Measurements from ENCODE around the gene GLYATL1. TPM values are rescaled to one million over a fixed set of nuclear protein-coding genes. Genes with fewer than 3 reads are reported as not detected.

GLYATL1 gene
- total RNA-seq, 8 experiments from 2014 or later: 0.71 to 4.5 (median 1.7) TPM; not detected in 1

DNA sequence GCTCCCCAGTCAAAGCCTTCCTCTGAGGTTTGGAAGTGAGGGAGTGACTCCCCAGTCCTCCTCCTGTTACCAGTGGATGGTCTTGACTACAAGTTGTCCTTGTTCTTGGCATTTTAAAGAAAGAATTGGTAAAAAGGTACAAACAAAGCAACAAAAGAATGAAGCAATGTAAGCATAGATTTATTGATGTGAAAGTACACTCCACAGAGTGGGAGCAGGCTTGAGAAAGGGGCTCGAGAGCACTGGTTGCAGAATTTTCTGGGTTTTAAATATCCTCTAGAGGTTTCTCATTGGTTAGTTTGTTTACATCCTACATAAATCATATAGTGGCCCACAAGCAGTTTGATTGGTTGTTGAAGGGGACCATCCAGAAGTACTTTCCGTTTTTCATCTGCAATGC, 22.7 kb upstream of the GLYATL1 start:
- WGBS, 10 experiments: 0 to 100% (median 60%) methylated on average over 1 to 2 of the region's 2 CpGs; no CpG with 5 or more reads in 3 of the 10 experiments
- in situ Hi-C loops (cut with MboI; ENCODE audit: low pct_unique_long_range_greater_than_20kb in 2 of 9, low sequenced_read_pairs in 9 of 9, unreplicated experiment in 9 of 9): loop anchor here in 2 of 9 experiments (25.0 kb wide), 2 partner anchors 146 to 254 kb away; no protein-coding TSS in a partner anchor

DNA sequence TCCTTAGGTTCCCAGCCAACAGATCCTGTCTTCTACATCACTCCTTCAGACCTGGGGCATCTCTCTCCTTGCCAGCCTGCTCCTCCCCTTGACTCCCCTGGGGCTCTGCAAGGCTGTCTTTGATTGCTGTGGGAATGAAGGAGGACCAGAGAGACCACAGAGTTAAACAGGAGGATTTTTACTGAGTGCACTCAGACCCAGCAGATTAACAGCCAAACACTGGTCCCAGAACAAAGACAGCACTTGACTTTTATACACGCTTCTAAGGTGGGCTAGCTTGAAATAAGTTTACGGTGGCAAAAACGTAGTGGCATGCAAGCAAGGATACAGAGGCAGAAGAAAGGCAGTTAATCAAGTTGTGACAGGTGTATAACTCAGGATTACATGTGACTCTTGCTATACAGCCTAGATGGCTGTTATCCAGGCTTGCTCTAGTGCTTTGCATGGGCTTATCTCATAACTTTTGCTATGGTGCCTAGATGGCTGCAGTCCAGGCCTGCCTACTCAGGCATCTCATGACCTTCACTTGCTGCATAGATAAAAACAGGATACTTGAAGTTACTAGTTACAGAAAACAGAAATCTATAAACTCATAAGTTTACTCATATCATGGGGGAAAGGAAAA, 22.0 kb upstream of the GLYATL1 start:
- no peak for ATAC-seq (replicated peaks in 6 of 8)
- H3K27ac ChIP-seq: no peak overlapping the region
- H3K4me3 ChIP-seq: no peak overlapping the region
- in situ Hi-C loops (cut with MboI; ENCODE audit: low pct_unique_long_range_greater_than_20kb in 2 of 9, low sequenced_read_pairs in 9 of 9, unreplicated experiment in 9 of 9): loop anchor here in 2 of 9 experiments (25.0 kb wide), 2 partner anchors 145 to 255 kb away; no protein-coding TSS in a partner anchor
- H3K4me1 ChIP-seq (replicated peaks in 1 of 2): no peaks in the 10 kb centered on the region
- WGBS, 10 experiments: 50 to 88% (median 79%) methylated on average over 2 to 3 of the region's 3 CpGs; no CpG with 5 or more reads in 4 of the 10 experiments

More for the DNA sequence above, 22.7 kb upstream of the GLYATL1 start:
- ATAC-seq (replicated peaks in 6 of 8): no peak
- Histone ChIP-seq H3K4me1 (replicated peaks in 1 of 2) (no peaks in the 10 kb centered on the region), H3K27ac (no peak overlapping the region), H3K4me3 (no peak overlapping the region)

DNA sequence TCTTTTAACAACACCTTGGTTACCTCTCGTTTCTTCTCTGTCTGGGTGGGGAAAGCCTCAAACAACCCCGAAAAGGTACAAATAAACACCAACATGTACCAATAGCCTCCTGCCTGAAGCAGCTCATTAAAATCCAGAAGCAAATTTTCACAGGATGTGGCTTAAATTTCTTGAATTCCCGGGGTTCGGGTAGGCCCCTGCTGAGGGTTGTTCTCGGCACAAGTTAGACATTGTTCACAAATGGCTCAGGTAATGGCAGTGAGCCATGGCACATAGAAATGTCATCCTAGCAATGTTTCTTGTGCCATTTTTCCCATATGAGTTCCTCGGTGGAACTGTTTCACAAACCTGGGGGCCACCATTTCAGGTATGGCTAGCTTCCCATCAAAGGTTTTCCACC, 19.7 kb upstream of the GLYATL1 start:
- Histone ChIP-seq H3K4me3 (no peak overlapping the region), H3K27ac (no peak overlapping the region), H3K4me1 (replicated peaks in 1 of 2) (no peaks in the 10 kb centered on the region)
- 14 to 92% (median 83%) methylated on average over 1 to 5 of the region's 6 CpGs; no CpG with 5 or more reads in 1 of the 10 experiments for WGBS, 10 experiments
- ATAC-seq (replicated peaks in 6 of 8): no peak
- in situ Hi-C loops (cut with MboI; ENCODE audit: low pct_unique_long_range_greater_than_20kb in 2 of 9, low sequenced_read_pairs in 9 of 9, unreplicated experiment in 9 of 9): loop anchor here in 2 of 9 experiments (25.0 kb wide), 2 partner anchors 143 to 257 kb away; no protein-coding TSS in a partner anchor

DNA sequence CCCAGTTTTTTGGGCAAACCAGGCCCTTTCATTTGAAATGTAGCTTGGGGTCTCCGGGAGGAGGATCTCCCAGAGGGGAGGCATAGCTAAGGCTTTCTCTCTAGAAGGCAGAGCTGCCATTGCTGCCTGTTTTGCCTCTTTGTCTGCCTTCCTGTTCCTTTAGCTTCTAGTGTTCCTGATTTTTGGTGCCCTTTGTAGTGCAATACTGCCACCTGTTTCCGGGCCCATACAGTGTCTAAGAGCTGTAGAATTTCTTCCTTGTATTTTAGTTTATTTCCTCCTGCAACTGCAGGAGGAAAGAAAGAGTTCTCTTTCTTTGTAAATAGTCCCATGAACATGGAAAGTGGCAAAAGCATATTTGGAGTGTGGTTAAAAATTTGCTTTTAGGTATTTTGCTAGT, 19.3 kb upstream of the GLYATL1 start:
- in situ Hi-C loops (cut with MboI; ENCODE audit: low pct_unique_long_range_greater_than_20kb in 2 of 9, low sequenced_read_pairs in 9 of 9, unreplicated experiment in 9 of 9): loop anchor here in 2 of 9 experiments (25.0 kb wide), 2 partner anchors 142 to 258 kb away; no protein-coding TSS in a partner anchor
- Histone ChIP-seq H3K4me3 (no peak overlapping the region), H3K4me1 (replicated peaks in 1 of 2) (no peaks in the 10 kb centered on the region), H3K27ac (no peak overlapping the region)
- WGBS, 10 experiments: 38 to 90% (median 77%) methylated on average over 1 to 2 of the region's 2 CpGs; no CpG with 5 or more reads in 5 of the 10 experiments
- no peak for ATAC-seq (replicated peaks in 6 of 8)

DNA sequence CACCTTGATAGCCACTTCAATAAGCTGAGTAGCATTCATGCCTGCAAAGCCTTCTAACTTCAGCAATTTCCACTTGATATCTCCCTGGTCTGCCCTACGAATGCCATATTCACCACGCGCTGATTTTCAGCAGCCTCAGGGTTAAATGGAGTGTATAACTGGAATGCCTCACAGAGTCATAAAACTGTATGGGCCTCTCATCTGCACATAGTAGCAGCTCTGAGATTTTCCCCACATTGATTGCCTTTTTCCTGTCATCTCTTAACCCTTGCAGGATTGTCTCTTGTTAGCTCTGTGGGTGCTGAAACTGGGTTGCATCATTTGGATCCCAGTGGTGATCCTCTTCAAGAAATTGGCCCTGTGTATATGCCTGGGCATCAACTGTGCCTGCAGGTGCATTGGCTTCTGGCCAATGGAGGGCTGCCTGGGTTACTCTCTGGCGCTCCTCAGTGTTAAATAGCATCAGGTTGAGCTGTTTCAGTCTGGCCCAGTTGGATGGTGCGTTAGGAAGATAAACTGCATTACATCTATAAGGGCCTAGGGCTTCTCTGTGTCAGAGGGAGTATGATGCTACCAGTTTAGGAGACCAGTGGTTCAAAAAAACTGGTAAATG, 17.4 kb upstream of the GLYATL1 start:
- Histone ChIP-seq H3K4me3 (no peak overlapping the region), H3K27ac (no peak overlapping the region), H3K4me1 (replicated peaks in 1 of 2) (no peaks in the 10 kb centered on the region)
- ATAC-seq (replicated peaks in 6 of 8): peak in 1 of 8 experiments; percentile 40
- in situ Hi-C loops (cut with MboI; ENCODE audit: low pct_unique_long_range_greater_than_20kb in 2 of 9, low sequenced_read_pairs in 9 of 9, unreplicated experiment in 9 of 9): loop anchor here in 2 of 9 experiments (25.0 kb wide), 2 partner anchors 140 to 260 kb away; no protein-coding TSS in a partner anchor
- WGBS, 10 experiments: 57 to 94% (median 79%) methylated on average over 2 to 5 of the region's 5 CpGs; no CpG with 5 or more reads in 2 of the 10 experiments

DNA sequence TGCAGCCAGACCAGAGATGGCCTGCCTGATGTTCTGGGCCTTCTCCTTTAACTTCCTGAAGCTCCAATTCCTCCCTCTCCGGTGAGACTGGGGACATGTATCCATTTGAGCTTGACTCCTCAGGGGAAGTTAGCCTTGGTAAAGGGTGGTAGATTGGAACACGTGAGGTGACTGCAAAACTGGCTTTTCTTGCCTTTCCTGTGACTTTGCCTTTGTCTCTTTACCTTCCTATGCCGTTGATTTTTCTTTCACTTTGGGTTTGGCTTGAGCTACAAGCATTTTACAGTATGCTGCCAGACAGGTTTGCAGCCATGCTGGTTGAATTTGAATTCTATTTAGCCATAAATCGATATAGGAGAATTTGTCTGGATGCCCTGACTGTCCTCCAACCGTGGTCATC, 16.8 kb upstream of the GLYATL1 start:
- Histone ChIP-seq H3K27ac (no peak overlapping the region), H3K4me3 (no peak overlapping the region), H3K4me1 (replicated peaks in 1 of 2) (no peaks in the 10 kb centered on the region)
- in situ Hi-C loops (cut with MboI; ENCODE audit: low pct_unique_long_range_greater_than_20kb in 2 of 9, low sequenced_read_pairs in 9 of 9, unreplicated experiment in 9 of 9): loop anchor here in 2 of 9 experiments (25.0 kb wide), 2 partner anchors 140 to 260 kb away; no protein-coding TSS in a partner anchor
- no peak for ATAC-seq (replicated peaks in 6 of 8)
- 0 to 100% (median 80%) methylated on average over 1 to 5 of the region's 5 CpGs; no CpG with 5 or more reads in 1 of the 10 experiments for WGBS, 10 experiments

DNA sequence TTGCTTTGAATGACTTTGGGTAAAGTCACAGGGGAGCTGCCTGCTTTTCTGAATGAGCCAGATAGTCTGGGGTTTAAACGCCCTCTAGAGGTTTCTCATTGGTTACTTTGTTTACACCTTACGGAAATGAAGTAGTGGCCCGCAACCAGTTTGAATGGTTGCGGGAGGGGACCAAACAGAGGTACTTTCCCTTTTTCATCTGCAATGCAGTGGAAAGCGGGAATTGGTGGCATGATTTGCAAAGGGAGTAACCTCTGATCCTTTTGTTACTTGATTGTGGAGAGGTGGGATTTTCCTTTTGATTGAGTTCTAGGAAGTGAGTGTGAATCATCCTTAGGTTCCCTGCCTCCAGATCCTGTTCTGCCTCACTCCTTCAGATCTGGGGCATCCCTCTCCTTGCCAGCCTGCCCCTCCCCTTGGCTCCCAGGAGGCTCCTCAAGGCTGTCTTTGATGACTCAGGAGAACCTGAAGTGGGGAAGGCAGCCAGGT, 15.9 kb upstream of the GLYATL1 start:
- ATAC-seq (replicated peaks in 6 of 8): peak; percentile 34 to 67 (median 47)
- 0 to 20% (median 4%) methylated on average over 1 to 5 of the region's 5 CpGs; no CpG with 5 or more reads in 3 of the 10 experiments for WGBS, 10 experiments

DNA sequence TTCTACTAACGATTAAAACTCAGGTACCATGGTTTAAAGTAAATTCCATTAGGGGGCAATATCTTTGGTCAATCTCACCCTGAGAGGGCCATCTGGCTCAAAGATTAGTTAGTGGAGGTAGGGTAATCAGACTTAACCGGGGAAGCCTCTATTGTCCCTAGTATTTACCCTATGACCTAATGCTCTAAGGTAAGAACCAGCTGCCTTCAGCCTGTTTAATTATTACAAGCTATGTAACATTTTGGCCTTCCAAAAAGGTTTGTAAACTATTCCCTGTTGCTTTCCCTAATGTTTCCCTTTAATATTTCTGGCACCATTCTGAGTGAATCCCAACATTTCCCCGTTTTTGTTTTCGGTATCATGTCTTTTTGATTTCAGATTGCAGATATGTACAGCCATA, 15.1 kb upstream of the GLYATL1 start:
- Histone ChIP-seq H3K4me3 (no peak overlapping the region), H3K4me1 (replicated peaks in 1 of 2) (peaks cover 6 to 10% of the 10 kb centered on the region in 2 donors), H3K27ac (no peak overlapping the region)
- WGBS, 10 experiments: 24 to 86% (median 68%) methylated on average over 1 to 4 of the region's 4 CpGs; no CpG with 5 or more reads in 1 of the 10 experiments
- no peak for ATAC-seq (replicated peaks in 6 of 8)
- in situ Hi-C loops (cut with MboI; ENCODE audit: low pct_unique_long_range_greater_than_20kb in 2 of 9, low sequenced_read_pairs in 9 of 9, unreplicated experiment in 9 of 9): loop anchor here in 2 of 9 experiments (25.0 kb wide), 2 partner anchors 138 to 262 kb away; no protein-coding TSS in a partner anchor

More for the DNA sequence above, 15.9 kb upstream of the GLYATL1 start:
- in situ Hi-C loops (cut with MboI; ENCODE audit: low pct_unique_long_range_greater_than_20kb in 2 of 9, low sequenced_read_pairs in 9 of 9, unreplicated experiment in 9 of 9): loop anchor here in 2 of 9 experiments (25.0 kb wide), 2 partner anchors 139 to 261 kb away; no protein-coding TSS in a partner anchor
- Histone ChIP-seq H3K27ac (no peak overlapping the region), H3K4me3 (no peak overlapping the region), H3K4me1 (replicated peaks in 1 of 2) (peaks cover 6 to 8% of the 10 kb centered on the region in 2 donors)

DNA sequence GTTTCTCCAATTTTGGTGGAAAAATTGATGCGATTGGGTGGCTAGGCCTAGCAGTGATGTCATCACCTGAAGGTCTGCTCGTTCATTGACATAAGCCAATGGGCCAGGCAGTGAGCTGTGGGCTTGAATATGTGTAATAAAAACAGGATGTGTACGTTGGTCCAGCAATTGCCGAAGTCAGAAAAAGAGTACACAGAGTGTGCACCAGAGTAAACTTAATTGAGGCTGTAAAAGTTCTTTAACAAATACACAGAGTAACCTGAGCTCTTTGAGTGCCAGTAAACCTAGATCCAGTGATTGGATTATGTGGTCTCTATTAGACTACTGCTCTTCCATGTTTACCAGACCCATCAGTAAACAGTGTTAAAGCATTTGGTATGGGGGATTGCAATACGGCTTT, 13.0 kb upstream of the GLYATL1 start:
- ATAC-seq (replicated peaks in 6 of 8): no peak
- H3K27ac ChIP-seq: no peak overlapping the region
- H3K4me1 ChIP-seq (replicated peaks in 1 of 2): peaks cover 6 to 10% of the 10 kb centered on the region in 2 donors
- in situ Hi-C loops (cut with MboI; ENCODE audit: low pct_unique_long_range_greater_than_20kb in 2 of 9, low sequenced_read_pairs in 9 of 9, unreplicated experiment in 9 of 9): no loop called here
- H3K4me3 ChIP-seq: no peak overlapping the region
- WGBS, 10 experiments: 0 to 100% (median 83%) methylated on average over 1 to 5 of the region's 5 CpGs

DNA sequence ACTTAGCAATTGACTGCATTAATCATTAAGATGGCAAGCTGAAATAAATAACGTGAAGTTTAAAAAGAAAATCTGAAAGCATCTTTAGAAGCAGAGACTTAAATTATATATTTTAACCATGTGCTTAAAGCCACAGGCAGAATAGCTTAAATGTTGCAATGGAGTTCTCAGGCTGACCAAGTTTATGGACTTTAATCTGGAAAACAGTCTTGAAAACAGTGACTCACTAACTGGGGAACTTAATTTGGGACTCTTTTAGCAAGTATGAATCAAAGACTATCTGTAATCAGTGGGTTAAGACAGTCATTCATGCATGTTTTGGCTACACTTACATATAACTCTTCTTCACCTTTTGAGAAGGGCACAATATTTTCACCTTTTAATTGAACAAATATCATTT, 12.6 kb upstream of the GLYATL1 start:
- peak in 2 of 8 experiments; percentile 6 for ATAC-seq (replicated peaks in 6 of 8)
- no peak overlapping the region for H3K4me3 ChIP-seq
- in situ Hi-C loops (cut with MboI; ENCODE audit: low pct_unique_long_range_greater_than_20kb in 2 of 9, low sequenced_read_pairs in 9 of 9, unreplicated experiment in 9 of 9): no loop called here
- no peak overlapping the region for H3K27ac ChIP-seq
- WGBS, 10 experiments: 0 to 100% (median 89%) methylated on average over 1 of the region's 1 CpG; no CpG with 5 or more reads in 3 of the 10 experiments
- H3K4me1 ChIP-seq (replicated peaks in 1 of 2): peaks cover 6 to 10% of the 10 kb centered on the region in 2 donors

DNA sequence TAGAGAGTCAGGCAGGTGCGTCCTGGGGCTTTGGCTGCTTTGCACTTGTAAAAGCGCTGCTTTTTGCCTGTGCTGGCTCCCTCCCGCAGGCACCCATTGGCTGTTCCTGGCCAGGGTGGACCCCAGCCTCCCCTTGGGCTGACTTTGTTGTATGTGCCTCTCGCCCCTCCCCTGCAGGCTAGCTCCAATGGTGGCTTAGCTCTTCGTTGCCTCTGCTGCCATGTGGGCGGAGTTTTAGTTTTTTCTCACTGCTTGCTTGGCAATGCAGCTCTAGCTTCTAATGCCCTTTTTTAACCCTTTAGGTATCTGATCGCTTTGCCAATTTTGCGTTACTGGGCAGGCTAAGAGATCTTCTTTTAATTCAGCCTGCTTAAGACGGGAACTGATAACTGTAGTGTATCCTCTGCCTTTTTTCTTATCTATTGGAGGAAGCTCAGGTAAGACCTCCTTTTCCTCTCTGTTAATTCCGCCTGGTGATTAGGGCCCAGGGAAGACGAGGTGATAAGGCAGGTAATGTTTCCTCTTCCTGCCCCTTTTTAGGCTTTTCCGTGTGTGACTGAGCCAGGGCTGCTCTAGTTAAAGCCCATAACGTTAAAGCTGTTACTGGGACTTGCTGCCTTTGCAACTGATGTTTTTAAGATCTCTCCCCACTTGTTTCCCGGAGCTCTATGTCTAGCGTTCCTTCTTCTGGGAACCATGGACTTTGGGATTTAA, 11.7 kb upstream of the GLYATL1 start:
- Histone ChIP-seq H3K4me1 (replicated peaks in 1 of 2) (peaks cover 6 to 10% of the 10 kb centered on the region in 2 donors), H3K27ac (no peak overlapping the region), H3K4me3 (peak overlapping the region in 2 of 5 donors; percentile 0 to 32)
- ATAC-seq (replicated peaks in 6 of 8): peak; percentile 34 to 100 (median 100)
- WGBS, 10 experiments: 0 to 25% (median 13%) methylated on average over 3 to 12 of the region's 15 CpGs
- in situ Hi-C loops (cut with MboI; ENCODE audit: low pct_unique_long_range_greater_than_20kb in 2 of 9, low sequenced_read_pairs in 9 of 9, unreplicated experiment in 9 of 9): no loop called here

DNA sequence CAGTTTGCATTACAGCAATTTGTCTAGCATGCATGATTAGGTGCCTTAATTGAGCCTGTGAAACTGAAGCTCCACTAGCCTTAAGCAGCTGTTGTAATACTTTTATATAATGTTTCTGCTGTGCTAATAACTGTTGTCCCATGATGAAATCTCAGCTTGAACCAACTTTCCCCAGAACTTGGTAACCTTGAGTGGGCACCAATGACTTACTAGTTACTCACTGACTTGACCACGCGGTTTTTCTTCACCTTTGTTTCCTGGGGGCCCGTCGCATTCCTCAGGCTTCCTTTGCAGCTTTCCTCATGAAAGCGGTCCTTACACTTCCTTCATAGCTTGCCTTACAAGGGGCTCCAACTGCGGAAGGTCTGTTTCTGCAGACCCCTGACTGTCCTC, 11.2 kb upstream of the GLYATL1 start:
- Histone ChIP-seq H3K27ac (no peak overlapping the region), H3K4me3 (peak overlapping the region in 1 of 5 donors; percentile 32)
- no peak for ATAC-seq (replicated peaks in 6 of 8)

More for the DNA sequence above, 11.2 kb upstream of the GLYATL1 start:
- H3K4me1 ChIP-seq (replicated peaks in 1 of 2): peaks cover 6 to 10% of the 10 kb centered on the region in 2 donors
- in situ Hi-C loops (cut with MboI; ENCODE audit: low pct_unique_long_range_greater_than_20kb in 2 of 9, low sequenced_read_pairs in 9 of 9, unreplicated experiment in 9 of 9): no loop called here
- WGBS, 10 experiments: 3 to 72% (median 40%) methylated on average over 1 to 5 of the region's 6 CpGs; no CpG with 5 or more reads in 2 of the 10 experiments
